Glutamatergic neuron (in vitro differentiated cells): ENCODE data around the gene FRAT2. TPM values are rescaled to one million over a fixed set of nuclear protein-coding genes. Genes with fewer than 3 reads are reported as not detected.

Experiments
- DNase-seq: peaks from one replicate; pipeline ENCODE4 v3.0.0; 2022
- H3K27ac Mint-ChIP-seq: one replicate; pipeline ENCODE4 v1.8.0; 2020; ENCODE audit warnings: mild to moderate bottlenecking, mixed read lengths, inconsistent platforms; ENCODE audit not compliant: unreplicated experiment
- H3K27me3 Mint-ChIP-seq: one replicate; pipeline ENCODE4 v1.8.0; 2020; ENCODE audit warnings: mild to moderate bottlenecking, moderate library complexity, mixed read lengths, inconsistent platforms; ENCODE audit not compliant: unreplicated experiment
- H3K36me3 Mint-ChIP-seq: one replicate; pipeline ENCODE4 v1.8.0; 2020; ENCODE audit warnings: mild to moderate bottlenecking, mixed read lengths, inconsistent platforms; ENCODE audit not compliant: unreplicated experiment
- H3K4me1 Mint-ChIP-seq: one replicate; pipeline ENCODE4 v1.8.0; 2020; ENCODE audit warnings: mild to moderate bottlenecking, low read depth, mixed read lengths, inconsistent platforms; ENCODE audit not compliant: unreplicated experiment
- H3K4me3 Mint-ChIP-seq: one replicate; pipeline ENCODE4 v1.8.0; 2020; ENCODE audit warnings: mild to moderate bottlenecking, mixed read lengths, inconsistent platforms; ENCODE audit not compliant: unreplicated experiment
- H3K9me3 Mint-ChIP-seq: one replicate; pipeline ENCODE4 v1.8.0; 2020; ENCODE audit warnings: mild to moderate bottlenecking, moderate library complexity, mixed read lengths, inconsistent platforms; ENCODE audit not compliant: unreplicated experiment
- long read RNA-seq: library from polyadenylated mRNA; unstranded; transcript quantifications from one replicate; pipeline ENCODE4 v2.0.0, GENCODE V29; 2020; ENCODE audit not compliant: unreplicated experiment
- total RNA-seq: library from RNA; stranded (reverse); fragmentation: NEBNext Ultra II Directional; extraction: Animal tissue kit (Norgen Biotek cat#: 25700); gene quantifications from one replicate; pipeline ENCODE4 v1.2.1, GENCODE V29; 2021; ENCODE audit not compliant: unreplicated experiment
- TF ChIP-seq, protein P1 (sequence below): fragments of 200-600 bp; sonication (generic); IDR thresholded peaks from one replicate; pipeline ENCODE4 v1.5.0; 2021; ENCODE audit not compliant: partially characterized antibody, unreplicated experiment

FRAT2 gene
- 15.9 TPM for total RNA-seq
- long read RNA-seq, partial matches to known transcripts = 0 of 2 reads
- long read RNA-seq, other reads (novel, unspliced or antisense) = 0 of 2 reads

- peaks cover 4% of the 10 kb centered on the region for H3K36me3 Mint-ChIP-seq
- H3K27ac Mint-ChIP-seq = peak within 1 kb of the TSS; percentile 78
- peaks cover 34% of the 10 kb centered on the region for H3K4me1 Mint-ChIP-seq
- TF ChIP-seq, protein P1, sequence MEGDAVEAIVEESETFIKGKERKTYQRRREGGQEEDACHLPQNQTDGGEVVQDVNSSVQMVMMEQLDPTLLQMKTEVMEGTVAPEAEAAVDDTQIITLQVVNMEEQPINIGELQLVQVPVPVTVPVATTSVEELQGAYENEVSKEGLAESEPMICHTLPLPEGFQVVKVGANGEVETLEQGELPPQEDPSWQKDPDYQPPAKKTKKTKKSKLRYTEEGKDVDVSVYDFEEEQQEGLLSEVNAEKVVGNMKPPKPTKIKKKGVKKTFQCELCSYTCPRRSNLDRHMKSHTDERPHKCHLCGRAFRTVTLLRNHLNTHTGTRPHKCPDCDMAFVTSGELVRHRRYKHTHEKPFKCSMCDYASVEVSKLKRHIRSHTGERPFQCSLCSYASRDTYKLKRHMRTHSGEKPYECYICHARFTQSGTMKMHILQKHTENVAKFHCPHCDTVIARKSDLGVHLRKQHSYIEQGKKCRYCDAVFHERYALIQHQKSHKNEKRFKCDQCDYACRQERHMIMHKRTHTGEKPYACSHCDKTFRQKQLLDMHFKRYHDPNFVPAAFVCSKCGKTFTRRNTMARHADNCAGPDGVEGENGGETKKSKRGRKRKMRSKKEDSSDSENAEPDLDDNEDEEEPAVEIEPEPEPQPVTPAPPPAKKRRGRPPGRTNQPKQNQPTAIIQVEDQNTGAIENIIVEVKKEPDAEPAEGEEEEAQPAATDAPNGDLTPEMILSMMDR = no peak
- peak; percentile 87 for DNase-seq
- H3K4me3 Mint-ChIP-seq = peak within 1 kb of the TSS; percentile 96
- peaks cover 10% of the 10 kb centered on the region for H3K9me3 Mint-ChIP-seq
- peaks cover 7% of the 10 kb centered on the region for H3K27me3 Mint-ChIP-seq
These were observed at the start of gene FRAT2 for GRCh38 chr10:97334370-97335175. FRAT2 (minus strand) TSS chr10:97334729; CDS start chr10:97334572, 157 bp downstream.

DNA sequence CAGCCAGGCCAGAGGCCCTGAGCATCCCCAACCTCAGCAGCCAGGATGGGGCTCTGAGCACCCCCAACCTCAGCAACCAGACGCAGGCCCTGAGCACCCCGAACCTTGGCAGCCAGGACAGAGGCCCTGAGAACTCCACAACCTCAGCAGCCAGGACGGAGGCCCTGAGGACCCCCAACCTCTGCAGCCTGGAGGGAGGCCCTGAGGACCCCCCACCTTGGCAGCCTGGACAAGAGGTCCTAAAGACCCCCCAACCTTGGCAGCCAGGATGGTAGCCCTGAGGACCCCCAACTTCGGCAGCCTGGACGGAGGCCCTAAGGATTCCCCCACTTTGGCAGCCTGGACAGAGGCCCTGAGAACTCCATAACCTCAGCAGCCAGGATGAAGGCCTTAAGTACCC is 49.6 kb upstream of the FRAT2 start:
- no peaks in the 10 kb centered on the region for H3K27me3 Mint-ChIP-seq
- TF ChIP-seq, protein P1 = no peak

GRCh38 chr10:97383159-97383558 is 48.6 kb upstream of the FRAT2 start:
- DNase-seq = no peak
- Mint-ChIP-seq H3K36me3 (no peaks in the 10 kb centered on the region), H3K9me3 (no peaks in the 10 kb centered on the region), H3K4me3 (no peak overlapping the region), H3K27me3 (no peaks in the 10 kb centered on the region), H3K4me1 (peaks cover 7% of the 10 kb centered on the region), H3K27ac (no peak overlapping the region)
- TF ChIP-seq, protein P1 = no peak

More for the DNA sequence above, 49.6 kb upstream of the FRAT2 start:
- H3K36me3 Mint-ChIP-seq = no peaks in the 10 kb centered on the region
- no peak for DNase-seq
- no peak overlapping the region for H3K27ac Mint-ChIP-seq
- no peak overlapping the region for H3K4me3 Mint-ChIP-seq
- H3K4me1 Mint-ChIP-seq = peaks cover 4% of the 10 kb centered on the region
- no peaks in the 10 kb centered on the region for H3K9me3 Mint-ChIP-seq

- Mint-ChIP-seq H3K27ac (no peak overlapping the region), H3K4me3 (no peak overlapping the region), H3K4me1 (peaks cover 7% of the 10 kb centered on the region), H3K27me3 (no peaks in the 10 kb centered on the region), H3K36me3 (no peaks in the 10 kb centered on the region), H3K9me3 (no peaks in the 10 kb centered on the region)
- DNase-seq = no peak
- TF ChIP-seq, protein P1 = no peak
These were observed 47.1 kb upstream of the FRAT2 start for GRCh38 chr10:97381626-97382025.

- no peaks in the 10 kb centered on the region for H3K36me3 Mint-ChIP-seq
These were observed 46.0 kb upstream of the FRAT2 start for GRCh38 chr10:97380516-97380915.

More at GRCh38 chr10:97380516-97380915, 46.0 kb upstream of the FRAT2 start:
- Mint-ChIP-seq H3K4me1 (peaks cover 7% of the 10 kb centered on the region), H3K9me3 (no peaks in the 10 kb centered on the region), H3K4me3 (no peak overlapping the region), H3K27ac (no peak overlapping the region), H3K27me3 (no peaks in the 10 kb centered on the region)
- no peak for DNase-seq
- TF ChIP-seq, protein P1 = no peak
